ENCODE data around the gene YAP1. TPM values are rescaled to one million over a fixed set of nuclear protein-coding genes. Genes with fewer than 3 reads are reported as not detected.
A peak's percentile ranks its signal among the peaks of the same experiment; 100 is the strongest.

YAP1 gene
- total RNA-seq, 1 donor, result 169 TPM

DNA sequence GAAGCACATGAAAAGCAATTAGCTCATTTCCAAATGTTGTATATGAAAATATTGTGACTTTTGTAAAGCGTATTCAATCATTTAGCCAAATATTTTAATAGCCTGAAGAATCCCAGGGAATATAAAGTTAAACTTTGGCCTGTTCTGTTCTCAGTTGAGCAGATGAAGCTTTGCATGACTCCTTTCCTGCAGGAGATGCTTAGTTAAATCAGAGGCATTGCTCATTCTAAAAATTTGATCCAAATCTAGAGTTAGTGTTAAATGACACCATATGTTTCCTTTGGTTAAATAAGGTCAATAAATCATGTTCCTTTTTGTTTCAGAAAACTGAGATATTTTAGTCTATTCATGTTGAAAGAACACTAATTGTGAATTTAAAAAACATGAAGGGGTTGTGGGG is 155.9 kb downstream of the YAP1 start:
- TF ChIP-seq, protein P1, sequence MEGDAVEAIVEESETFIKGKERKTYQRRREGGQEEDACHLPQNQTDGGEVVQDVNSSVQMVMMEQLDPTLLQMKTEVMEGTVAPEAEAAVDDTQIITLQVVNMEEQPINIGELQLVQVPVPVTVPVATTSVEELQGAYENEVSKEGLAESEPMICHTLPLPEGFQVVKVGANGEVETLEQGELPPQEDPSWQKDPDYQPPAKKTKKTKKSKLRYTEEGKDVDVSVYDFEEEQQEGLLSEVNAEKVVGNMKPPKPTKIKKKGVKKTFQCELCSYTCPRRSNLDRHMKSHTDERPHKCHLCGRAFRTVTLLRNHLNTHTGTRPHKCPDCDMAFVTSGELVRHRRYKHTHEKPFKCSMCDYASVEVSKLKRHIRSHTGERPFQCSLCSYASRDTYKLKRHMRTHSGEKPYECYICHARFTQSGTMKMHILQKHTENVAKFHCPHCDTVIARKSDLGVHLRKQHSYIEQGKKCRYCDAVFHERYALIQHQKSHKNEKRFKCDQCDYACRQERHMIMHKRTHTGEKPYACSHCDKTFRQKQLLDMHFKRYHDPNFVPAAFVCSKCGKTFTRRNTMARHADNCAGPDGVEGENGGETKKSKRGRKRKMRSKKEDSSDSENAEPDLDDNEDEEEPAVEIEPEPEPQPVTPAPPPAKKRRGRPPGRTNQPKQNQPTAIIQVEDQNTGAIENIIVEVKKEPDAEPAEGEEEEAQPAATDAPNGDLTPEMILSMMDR (IDR thresholded peaks at IDR 0.05; ENCODE audit: insufficient read depth, low read length), result no peak
- DNase-seq (ENCODE audit: low read depth), result peak; percentile 46
- H3K4me3 ChIP-seq (ENCODE audit: low read depth, low read length), result no peak overlapping the region

DNA sequence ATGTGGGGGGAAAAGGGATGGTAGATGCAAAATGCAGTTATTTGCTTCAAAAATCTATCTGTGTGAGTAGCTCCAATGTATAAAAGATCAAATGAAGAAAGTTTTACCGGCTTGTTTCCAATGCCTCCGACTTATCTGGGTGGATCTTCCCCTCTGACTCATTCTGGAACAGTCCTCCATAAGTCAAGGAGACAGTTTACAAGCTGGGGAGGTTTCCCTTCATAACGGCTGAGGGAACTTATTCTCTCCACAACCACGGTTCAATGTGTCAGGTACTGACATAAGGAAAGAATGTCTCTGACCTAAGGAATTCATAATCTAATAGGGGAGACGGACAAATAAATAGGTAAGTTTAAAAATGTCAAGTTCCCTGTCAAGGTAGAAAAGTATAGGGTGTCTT is 157.4 kb downstream of the YAP1 start:
- no peak overlapping the region for H3K4me3 ChIP-seq (ENCODE audit: low read depth, low read length)
- TF ChIP-seq, protein P1 (IDR thresholded peaks at IDR 0.05; ENCODE audit: insufficient read depth, low read length), result no peak
- DNase-seq (ENCODE audit: low read depth), result peak; percentile 70

DNA sequence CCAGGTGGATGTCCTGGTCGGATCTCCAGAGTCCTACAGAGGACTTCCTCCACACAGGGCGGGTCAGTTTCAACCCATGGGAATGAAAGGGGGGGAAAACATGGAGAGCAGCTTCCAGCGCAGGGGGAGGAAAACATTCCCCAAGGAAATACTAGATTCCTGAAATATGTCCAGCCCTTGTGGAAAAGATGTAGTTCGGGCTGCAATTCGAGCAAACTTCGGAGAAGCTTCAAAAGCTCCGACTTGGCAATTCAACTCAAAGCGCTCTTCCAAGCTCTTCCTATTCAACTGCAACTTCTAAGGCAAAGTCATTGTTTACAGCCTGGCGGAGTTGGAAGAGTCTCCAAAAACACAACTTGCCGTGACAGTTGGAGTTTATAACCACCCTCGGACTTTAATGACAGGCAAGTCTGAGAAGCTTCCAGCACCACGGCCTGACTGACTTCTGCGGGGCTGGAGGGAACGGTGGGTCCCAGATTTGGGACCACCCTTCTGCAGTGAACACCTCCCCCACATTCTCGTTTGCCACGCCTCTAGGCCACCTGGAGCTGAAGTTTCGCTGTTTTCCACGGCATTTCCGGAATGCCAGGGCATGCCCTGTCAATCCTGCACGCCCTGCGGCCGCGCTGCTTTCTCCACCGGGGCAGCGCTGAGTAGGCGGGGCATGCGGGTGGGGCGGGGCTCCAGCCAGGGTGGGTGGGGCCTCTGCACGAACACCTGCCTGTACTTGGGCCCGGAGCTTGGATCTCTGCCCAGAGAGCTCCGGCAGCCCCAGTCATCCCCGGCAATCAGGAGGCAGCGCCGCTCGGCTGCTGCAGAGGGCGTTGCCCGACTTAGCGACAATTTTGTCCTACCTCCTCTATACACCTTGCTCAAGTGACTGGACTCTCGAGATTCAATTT is 158.1 kb downstream of the YAP1 start:
- peak overlapping the region; percentile 54 for H3K4me3 ChIP-seq (ENCODE audit: low read depth, low read length)
- DNase-seq (ENCODE audit: low read depth), result peak; percentile 73
- TF ChIP-seq, protein P1 (IDR thresholded peaks at IDR 0.05; ENCODE audit: insufficient read depth, low read length), result peak; percentile 21

DNA sequence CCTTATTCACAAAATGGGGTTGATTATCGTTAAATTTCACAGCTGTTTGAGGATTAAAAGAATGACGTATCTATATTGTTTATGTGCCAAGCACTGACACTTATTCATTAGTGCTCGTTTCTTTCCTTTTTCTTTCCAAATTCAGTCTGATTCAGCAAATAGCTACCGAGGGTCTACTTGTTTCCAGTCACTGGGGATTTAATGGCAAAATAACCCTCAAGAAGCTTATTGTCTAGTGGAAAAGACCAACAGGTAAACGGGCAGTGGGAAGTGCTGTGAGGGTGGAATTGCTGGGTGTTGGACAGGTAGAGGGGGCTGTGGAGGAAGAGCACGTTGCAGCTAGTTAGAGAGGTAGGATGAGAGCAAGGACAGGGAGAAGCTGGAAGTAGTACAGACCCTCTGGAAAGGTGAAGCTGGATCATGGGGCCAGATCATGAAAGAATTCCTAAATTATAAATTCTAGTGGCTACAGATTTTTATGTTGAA is 158.8 kb downstream of the YAP1 start:
- DNase-seq (ENCODE audit: low read depth), result no peak
- TF ChIP-seq, protein P1 (IDR thresholded peaks at IDR 0.05; ENCODE audit: insufficient read depth, low read length), result no peak
- peak overlapping the region; percentile 34 for H3K4me3 ChIP-seq (ENCODE audit: low read depth, low read length)

DNA sequence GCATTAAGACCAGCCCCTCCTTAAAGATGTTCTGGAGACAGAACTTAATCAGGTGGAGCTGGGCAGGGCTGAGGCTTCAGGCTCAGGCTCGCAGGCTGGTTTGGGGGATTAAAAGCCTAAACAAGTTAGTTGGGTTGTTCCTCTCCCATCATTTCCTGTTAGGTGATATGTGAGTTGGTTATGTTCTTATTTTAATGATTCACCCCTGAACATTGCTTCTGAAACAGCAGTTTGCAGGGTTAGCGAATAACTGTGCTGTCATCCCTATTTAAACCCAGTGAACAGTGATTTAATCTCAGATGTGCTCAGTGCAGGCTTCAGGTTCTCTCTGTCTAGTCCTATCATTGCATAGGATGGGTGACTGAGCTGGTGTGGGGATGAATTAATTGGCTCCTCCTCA is 159.7 kb downstream of the YAP1 start:
- peak; percentile 38 for DNase-seq (ENCODE audit: low read depth)
- TF ChIP-seq, protein P1 (IDR thresholded peaks at IDR 0.05; ENCODE audit: insufficient read depth, low read length), result no peak
- no peak overlapping the region for H3K4me3 ChIP-seq (ENCODE audit: low read depth, low read length)

DNA sequence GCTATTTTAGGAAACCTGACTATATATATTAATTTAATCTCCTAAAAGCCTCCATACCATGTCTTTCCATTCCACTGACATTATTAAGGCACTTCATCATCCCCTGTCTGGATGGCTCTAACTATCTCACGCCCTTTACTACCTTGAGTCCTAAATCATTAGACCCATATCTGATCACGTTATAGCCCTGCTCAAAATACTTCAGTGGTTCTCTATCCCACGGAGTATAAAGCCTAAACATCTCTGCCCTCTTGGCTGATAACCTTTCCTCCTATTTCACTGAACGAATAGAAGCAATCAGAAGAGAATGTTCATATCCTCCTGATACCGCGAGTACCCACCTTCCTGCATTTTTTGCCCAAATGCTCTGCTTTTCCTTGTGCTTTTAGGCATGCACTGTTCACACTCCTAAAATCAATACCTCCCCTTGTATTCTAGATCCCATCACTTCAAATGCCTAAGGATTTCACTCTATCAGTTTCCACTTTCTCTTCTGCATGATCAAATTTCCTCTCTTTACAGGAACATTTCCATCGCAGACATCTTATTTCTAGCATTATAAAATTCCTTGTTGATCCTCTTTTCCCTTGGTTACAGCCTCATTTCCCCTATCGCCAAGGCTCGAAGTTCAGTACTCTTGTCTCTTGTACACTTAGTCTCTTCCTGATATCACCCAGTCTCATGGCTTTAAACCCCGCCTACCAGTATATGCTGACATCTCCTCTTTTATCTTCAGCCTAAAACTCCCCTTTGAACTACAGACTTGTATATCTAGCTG is 162.0 kb downstream of the YAP1 start:
- TF ChIP-seq, protein P1 (IDR thresholded peaks at IDR 0.05; ENCODE audit: insufficient read depth, low read length), result no peak
- no peak for DNase-seq (ENCODE audit: low read depth)
- no peak overlapping the region for H3K4me3 ChIP-seq (ENCODE audit: low read depth, low read length)
